ENCODE measurements around the gene KIF1C. TPM values are rescaled to one million over a fixed set of nuclear protein-coding genes. Genes with fewer than 3 reads are reported as not detected.
"Not testable (repeated sequence)": the region's sequence is repeated elsewhere in the genome, so short reads cannot be mapped to it uniquely, and the experiment has no call there.

Gene KIF1C
- total RNA-seq, 4 donors from 2014 or later: 87.6 to 140 (median 100) TPM

GRCh38 chr17:5022171-5022711, 24.5 kb downstream of the KIF1C start:
- WGBS, 2 donors: 95 to 96% methylated on average over 29 to 30 of the region's 30 CpGs
- intact Hi-C loops (cut with DNase I; ENCODE audit: low total_unique reads): no loop called here
- H3K4me3 ChIP-seq (ENCODE audit: low read depth, poor library complexity, severe bottlenecking): no peak overlapping the region
- TF ChIP-seq POLR2A (IDR thresholded peaks at IDR 0.05) (no peak), CTCF (IDR thresholded peaks at IDR 0.05) (no peak)
- DNase-seq (ENCODE audit: low spot score in 2 of 2): no peak

- intact Hi-C loops (cut with DNase I; ENCODE audit: low total_unique reads): no loop called here
- no peak for DNase-seq (ENCODE audit: low spot score in 2 of 2)
- no peak for TF ChIP-seq POLR2A (IDR thresholded peaks at IDR 0.05)
- no peak for TF ChIP-seq CTCF (IDR thresholded peaks at IDR 0.05)
- no peak overlapping the region for H3K4me3 ChIP-seq (ENCODE audit: low read depth, poor library complexity, severe bottlenecking)
- WGBS, 2 donors: 93 to 94% methylated on average over 24 to 29 of the region's 29 CpGs
Measured at GRCh38 chr17:5023588-5024147, 25.9 kb downstream of the KIF1C start.

GRCh38 chr17:5024604-5025003, 26.9 kb downstream of the KIF1C start:
- TF ChIP-seq POLR2A (IDR thresholded peaks at IDR 0.05) (no peak), CTCF (IDR thresholded peaks at IDR 0.05) (no peak)
- H3K4me3 ChIP-seq (ENCODE audit: low read depth, poor library complexity, severe bottlenecking): no peak overlapping the region
- 89 to 96% methylated on average over 4 of the region's 4 CpGs for WGBS, 2 donors
- intact Hi-C loops (cut with DNase I; ENCODE audit: low total_unique reads): no loop called here
- no peak for DNase-seq (ENCODE audit: low spot score in 2 of 2)

- H3K4me3 ChIP-seq (ENCODE audit: low read depth, poor library complexity, severe bottlenecking): no peak overlapping the region
- 87 to 88% methylated on average over 6 of the region's 6 CpGs for WGBS, 2 donors
- TF ChIP-seq POLR2A (IDR thresholded peaks at IDR 0.05): no peak
- DNase-seq (ENCODE audit: low spot score in 2 of 2): no peak
- intact Hi-C loops (cut with DNase I; ENCODE audit: low total_unique reads): no loop called here
Measured at GRCh38 chr17:5027299-5027698, 29.5 kb downstream of the KIF1C start.

- WGBS, 2 donors: 78 to 84% methylated on average over 5 of the region's 5 CpGs
- DNase-seq (ENCODE audit: low spot score in 2 of 2): no peak
- H3K4me3 ChIP-seq (ENCODE audit: low read depth, poor library complexity, severe bottlenecking): no peak overlapping the region
- TF ChIP-seq POLR2A (IDR thresholded peaks at IDR 0.05) (no peak), CTCF (IDR thresholded peaks at IDR 0.05) (no peak)
- intact Hi-C loops (cut with DNase I; ENCODE audit: low total_unique reads): no loop called here
Measured at GRCh38 chr17:5027916-5028315, 30.2 kb downstream of the KIF1C start.

GRCh38 chr17:5030168-5030567, 32.4 kb downstream of the KIF1C start:
- H3K4me3 ChIP-seq (ENCODE audit: low read depth, poor library complexity, severe bottlenecking); intact Hi-C loops (cut with DNase I; ENCODE audit: low total_unique reads); DNase-seq (ENCODE audit: low spot score in 2 of 2): not testable (repeated sequence)
- WGBS, 2 donors: 85 to 95% methylated on average over 2 of the region's 2 CpGs
